Fibroblast of peridontal ligament (primary cell): ENCODE data around the gene TMEM47.

Source experiments
- DNase-seq: peaks from one replicate; pipeline ENCODE4 v3.0.0-alpha.2; 2010; ENCODE audit errors: extremely low read depth

The TMEM47 gene

GRCh38 chrX:34585561-34585960 is 71.5 kb downstream of the TMEM47 start:
- peak; percentile 18 for DNase-seq

- DNase-seq = no peak
Measured at GRCh38 chrX:34584781-34585180, 72.3 kb downstream of the TMEM47 start.

GRCh38 chrX:34580069-34580468 is 77.0 kb downstream of the TMEM47 start:
- no peak for DNase-seq

- peak; percentile 78 for DNase-seq
Measured at GRCh38 chrX:34578237-34578636, 78.8 kb downstream of the TMEM47 start.
